ENCODE data around the gene FAT4. TPM values are rescaled to one million over a fixed set of nuclear protein-coding genes. Genes with fewer than 3 reads are reported as not detected.

FAT4 gene
- total RNA-seq, 2 donors from 2014 or later, result not detected

- Mint-ChIP-seq H3K36me3 (peaks cover 0 to 21% of the 10 kb centered on the region in 2 donors), H3K27ac (no peak overlapping the region), H3K9me3 (no peaks in the 10 kb centered on the region)
- DNase-seq (ENCODE audit: low spot score in 2 of 2) (peak in 1 of 2 donors; percentile 39), ATAC-seq (peak in 1 of 2 donors; percentile 46)
Measured at GRCh38 chr4:125313497-125313896, 1.3 kb upstream of the FAT4 start.

- Mint-ChIP-seq H3K36me3 (peaks cover 0 to 25% of the 10 kb centered on the region in 2 donors), H3K9me3 (no peaks in the 10 kb centered on the region), H3K27ac (no peak overlapping the region)
- ATAC-seq (no peak), DNase-seq (ENCODE audit: low spot score in 2 of 2) (no peak)
Measured at GRCh38 chr4:125313989-125314667, 627 bp upstream of the FAT4 start.

- DNase-seq (ENCODE audit: low spot score in 2 of 2) (peak in 1 of 2 donors; percentile 20), ATAC-seq (peak in 1 of 2 donors; percentile 34)
- no peaks in the 10 kb centered on the region for H3K9me3 Mint-ChIP-seq
- H3K27ac Mint-ChIP-seq, result no peak overlapping the region
- H3K36me3 Mint-ChIP-seq, result peaks cover 0 to 25% of the 10 kb centered on the region in 2 donors
Measured at GRCh38 chr4:125315576-125316400, 1.0 kb downstream of the FAT4 start.

GRCh38 chr4:125316401-125316790 lies 1.6 kb downstream of the FAT4 start:
- Mint-ChIP-seq H3K9me3 (no peaks in the 10 kb centered on the region), H3K27ac (no peak overlapping the region), H3K36me3 (peaks cover 0 to 25% of the 10 kb centered on the region in 2 donors)
- DNase-seq (ENCODE audit: low spot score in 2 of 2), result peak; percentile 5 to 52
- ATAC-seq, result peak in 1 of 2 donors; percentile 17

GRCh38 chr4:125316791-125317524 lies 2.2 kb downstream of the FAT4 start:
- Mint-ChIP-seq H3K9me3 (no peaks in the 10 kb centered on the region), H3K27ac (no peak overlapping the region), H3K36me3 (peaks cover 0 to 25% of the 10 kb centered on the region in 2 donors)
- peak in 1 of 2 donors; percentile 44 for DNase-seq (ENCODE audit: low spot score in 2 of 2)
- no peak for ATAC-seq

GRCh38 chr4:125317525-125317877 lies 2.7 kb downstream of the FAT4 start:
- no peak for ATAC-seq
- no peak for DNase-seq (ENCODE audit: low spot score in 2 of 2)
- no peaks in the 10 kb centered on the region for H3K9me3 Mint-ChIP-seq
- H3K27ac Mint-ChIP-seq, result no peak overlapping the region
- peaks cover 0 to 25% of the 10 kb centered on the region in 2 donors for H3K36me3 Mint-ChIP-seq

- DNase-seq (ENCODE audit: low spot score in 2 of 2), result no peak
- no peak overlapping the region for H3K27ac Mint-ChIP-seq
- peaks cover 0 to 25% of the 10 kb centered on the region in 2 donors for H3K36me3 Mint-ChIP-seq
- no peaks in the 10 kb centered on the region for H3K9me3 Mint-ChIP-seq
- no peak for ATAC-seq
Measured at GRCh38 chr4:125319311-125319710, 4.6 kb downstream of the FAT4 start.

- Mint-ChIP-seq H3K27ac (no peak overlapping the region), H3K36me3 (peaks cover 0 to 15% of the 10 kb centered on the region in 2 donors), H3K9me3 (no peaks in the 10 kb centered on the region)
- DNase-seq (ENCODE audit: low spot score in 2 of 2) (no peak), ATAC-seq (no peak)
Measured at GRCh38 chr4:125321709-125322365, 7.1 kb downstream of the FAT4 start.

- H3K36me3 Mint-ChIP-seq, result peaks cover 0 to 14% of the 10 kb centered on the region in 2 donors
Measured at GRCh38 chr4:125322366-125322730, 7.6 kb downstream of the FAT4 start.

GRCh38 chr4:125323654-125324053 lies 8.9 kb downstream of the FAT4 start:
- Mint-ChIP-seq H3K36me3 (peaks cover 0 to 2% of the 10 kb centered on the region in 2 donors), H3K27ac (no peak overlapping the region), H3K9me3 (no peaks in the 10 kb centered on the region)
- no peak for DNase-seq (ENCODE audit: low spot score in 2 of 2)
- ATAC-seq, result no peak

More at GRCh38 chr4:125322366-125322730, 7.6 kb downstream of the FAT4 start:
- Mint-ChIP-seq H3K9me3 (no peaks in the 10 kb centered on the region), H3K27ac (no peak overlapping the region)
- ATAC-seq, result no peak
- DNase-seq (ENCODE audit: low spot score in 2 of 2), result no peak

- no peak for DNase-seq (ENCODE audit: low spot score in 2 of 2)
- no peaks in the 10 kb centered on the region for H3K9me3 Mint-ChIP-seq
- ATAC-seq, result no peak
- no peaks in the 10 kb centered on the region for H3K36me3 Mint-ChIP-seq
- no peak overlapping the region for H3K27ac Mint-ChIP-seq
Measured at GRCh38 chr4:125325733-125326132, 11.0 kb downstream of the FAT4 start.

GRCh38 chr4:125331116-125331515 lies 16.4 kb downstream of the FAT4 start:
- Mint-ChIP-seq H3K9me3 (no peaks in the 10 kb centered on the region), H3K27ac (no peak overlapping the region), H3K36me3 (no peaks in the 10 kb centered on the region)
- ATAC-seq (no peak), DNase-seq (ENCODE audit: low spot score in 2 of 2) (no peak)

GRCh38 chr4:125334926-125335325 lies 20.2 kb downstream of the FAT4 start:
- no peak for ATAC-seq
- Mint-ChIP-seq H3K9me3 (no peaks in the 10 kb centered on the region), H3K27ac (no peak overlapping the region), H3K36me3 (no peaks in the 10 kb centered on the region)
- no peak for DNase-seq (ENCODE audit: low spot score in 2 of 2)

GRCh38 chr4:125338814-125339213 lies 24.1 kb downstream of the FAT4 start:
- ATAC-seq, result no peak
- Mint-ChIP-seq H3K9me3 (peaks cover 0 to 3% of the 10 kb centered on the region in 2 donors), H3K27ac (no peak overlapping the region), H3K36me3 (no peaks in the 10 kb centered on the region)
- DNase-seq (ENCODE audit: low spot score in 2 of 2), result no peak

- DNase-seq (ENCODE audit: low spot score in 2 of 2) (no peak), ATAC-seq (no peak)
- no peak overlapping the region for H3K27ac Mint-ChIP-seq
- no peaks in the 10 kb centered on the region for H3K36me3 Mint-ChIP-seq
- H3K9me3 Mint-ChIP-seq, result peaks cover 0 to 3% of the 10 kb centered on the region in 2 donors
Measured at GRCh38 chr4:125344198-125344597, 29.4 kb downstream of the FAT4 start.

GRCh38 chr4:125346616-125347015 lies 31.9 kb downstream of the FAT4 start:
- Mint-ChIP-seq H3K9me3 (no peaks in the 10 kb centered on the region), H3K27ac (no peak overlapping the region), H3K36me3 (no peaks in the 10 kb centered on the region)
- DNase-seq (ENCODE audit: low spot score in 2 of 2), result no peak
- ATAC-seq, result no peak
